ENCODE results near the gene STYK1.
"Not testable (repeated sequence)": the region's sequence is repeated elsewhere in the genome, so short reads cannot be mapped to it uniquely, and the experiment has no call there.

DNA sequence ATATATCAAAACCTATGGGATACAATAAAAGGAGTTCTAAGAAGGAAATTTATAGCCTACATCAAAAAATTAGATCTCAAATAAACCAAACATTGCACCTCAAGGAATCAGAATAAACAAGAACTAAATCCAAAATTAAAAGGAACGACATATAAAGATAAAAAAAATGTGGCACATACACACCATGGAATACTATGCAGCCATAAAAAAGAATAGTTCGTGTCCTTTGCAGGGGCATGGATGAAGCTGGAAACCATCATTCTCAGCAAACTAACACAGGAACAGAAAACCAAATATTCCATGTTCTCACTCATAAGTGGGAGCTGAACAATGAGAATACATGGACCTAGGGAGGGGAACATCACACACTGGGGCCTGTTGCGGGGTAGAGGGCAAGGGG, 91.7 kb downstream of the STYK1 start:
- TF ChIP-seq POLR2A (IDR thresholded peaks at IDR 0.05): not testable (repeated sequence)
- TF ChIP-seq, protein P1, sequence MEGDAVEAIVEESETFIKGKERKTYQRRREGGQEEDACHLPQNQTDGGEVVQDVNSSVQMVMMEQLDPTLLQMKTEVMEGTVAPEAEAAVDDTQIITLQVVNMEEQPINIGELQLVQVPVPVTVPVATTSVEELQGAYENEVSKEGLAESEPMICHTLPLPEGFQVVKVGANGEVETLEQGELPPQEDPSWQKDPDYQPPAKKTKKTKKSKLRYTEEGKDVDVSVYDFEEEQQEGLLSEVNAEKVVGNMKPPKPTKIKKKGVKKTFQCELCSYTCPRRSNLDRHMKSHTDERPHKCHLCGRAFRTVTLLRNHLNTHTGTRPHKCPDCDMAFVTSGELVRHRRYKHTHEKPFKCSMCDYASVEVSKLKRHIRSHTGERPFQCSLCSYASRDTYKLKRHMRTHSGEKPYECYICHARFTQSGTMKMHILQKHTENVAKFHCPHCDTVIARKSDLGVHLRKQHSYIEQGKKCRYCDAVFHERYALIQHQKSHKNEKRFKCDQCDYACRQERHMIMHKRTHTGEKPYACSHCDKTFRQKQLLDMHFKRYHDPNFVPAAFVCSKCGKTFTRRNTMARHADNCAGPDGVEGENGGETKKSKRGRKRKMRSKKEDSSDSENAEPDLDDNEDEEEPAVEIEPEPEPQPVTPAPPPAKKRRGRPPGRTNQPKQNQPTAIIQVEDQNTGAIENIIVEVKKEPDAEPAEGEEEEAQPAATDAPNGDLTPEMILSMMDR (IDR thresholded peaks at IDR 0.05): not testable (repeated sequence)
